Duodenal mucosa (tissue), 2 donors: ENCODE results near the gene GAPVD1.
"Not testable (repeated sequence)": the region's sequence is repeated elsewhere in the genome, so short reads cannot be mapped to it uniquely, and the experiment has no call there.

Experiments used
- H3K27ac ChIP-seq: one replicate; pipeline ENCODE4 v1.7.0; 2013; ENCODE audit warnings: low read depth, low read length
- H3K27me3 ChIP-seq, 2 donors: one replicate each; pipeline ENCODE4 v1.7.0; 2013; ENCODE audit warnings: low read length in 2 of 2, control low read depth in 1 of 2; ENCODE audit not compliant: insufficient read depth in 2 of 2, control insufficient read depth in 1 of 2
- H3K36me3 ChIP-seq, 2 donors: one replicate each; pipeline ENCODE4 v1.7.0; 2013; ENCODE audit warnings: low read length in 2 of 2, control low read depth in 1 of 2; ENCODE audit not compliant: insufficient read depth in 2 of 2, control insufficient read depth in 1 of 2
- H3K4me1 ChIP-seq, 2 donors: one replicate each; pipeline ENCODE4 v1.7.0; 2013; ENCODE audit warnings: low read length in 2 of 2, control low read depth in 1 of 2; ENCODE audit not compliant: insufficient read depth in 2 of 2, control insufficient read depth in 1 of 2
- H3K4me3 ChIP-seq, 2 donors: one replicate each; pipeline ENCODE4 v1.7.0; 2013; ENCODE audit warnings: low read length in 2 of 2, low read depth in 1 of 2
- H3K9ac ChIP-seq, 2 donors: one replicate each; pipeline ENCODE4 v1.7.0; 2013; ENCODE audit warnings: low read length in 2 of 2, low read depth in 1 of 2
- H3K9me3 ChIP-seq, 2 donors: one replicate each; pipeline ENCODE4 v1.7.0; 2013; ENCODE audit warnings: low read length in 2 of 2, control low read depth in 1 of 2; ENCODE audit not compliant: control insufficient read depth in 1 of 2

Gene GAPVD1

DNA sequence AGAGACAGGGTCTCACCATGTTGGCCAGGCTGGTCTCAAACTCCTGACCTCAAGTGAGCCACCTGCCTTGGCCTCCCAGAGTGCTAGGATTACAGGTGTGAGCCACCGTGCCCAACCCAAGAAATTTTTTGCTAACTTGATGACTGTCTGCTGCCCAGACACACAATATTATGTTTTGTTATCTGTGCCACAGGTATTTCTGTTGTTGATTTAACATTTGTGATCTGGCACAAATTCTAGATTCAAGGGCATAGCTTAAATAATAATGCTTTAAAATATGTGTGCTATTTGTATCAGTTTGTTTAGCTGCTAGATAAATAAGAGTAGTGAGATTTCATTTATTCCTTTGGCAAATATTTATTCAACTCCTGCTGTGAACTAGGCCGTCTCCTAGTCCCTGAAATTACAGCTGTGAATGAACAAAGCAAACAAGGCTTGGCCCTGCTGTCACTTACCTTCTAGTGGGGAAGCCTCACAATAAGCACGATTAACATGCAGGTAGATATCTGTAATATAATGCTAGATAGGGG lies 35.3 kb downstream of the GAPVD1 start:
- Histone ChIP-seq H3K27me3 (no peaks in the 10 kb centered on the region), H3K9ac (no peak overlapping the region), H3K36me3 (peaks cover 0 to 12% of the 10 kb centered on the region in 2 donors), H3K9me3 (no peaks in the 10 kb centered on the region), H3K4me3 (no peak overlapping the region), H3K27ac (no peak overlapping the region), H3K4me1 (no peaks in the 10 kb centered on the region)

DNA sequence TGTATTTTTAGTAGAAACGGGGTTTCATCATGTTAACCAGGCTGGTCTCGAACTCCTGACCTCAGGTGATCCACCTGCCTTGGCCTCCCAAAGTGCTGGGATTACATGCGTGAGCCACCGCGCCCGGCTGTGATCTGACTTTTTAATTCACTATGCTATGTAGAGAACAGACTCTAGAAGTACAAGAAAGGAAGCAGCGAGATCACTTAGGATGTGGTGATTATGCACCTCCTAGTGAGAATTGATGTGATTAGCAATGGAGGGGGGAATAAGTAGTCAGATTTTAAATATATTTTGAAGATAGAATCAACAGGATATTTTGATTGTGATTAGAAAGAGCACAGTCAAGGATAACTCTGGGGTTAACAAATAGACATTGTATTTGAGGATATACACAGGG lies 36.3 kb downstream of the GAPVD1 start:
- no peak overlapping the region for H3K4me3 ChIP-seq
- no peaks in the 10 kb centered on the region for H3K9me3 ChIP-seq
- no peak overlapping the region for H3K27ac ChIP-seq
- H3K27me3 ChIP-seq: no peaks in the 10 kb centered on the region
- peaks cover 9 to 21% of the 10 kb centered on the region in 2 donors for H3K36me3 ChIP-seq
- H3K4me1 ChIP-seq: no peaks in the 10 kb centered on the region
- no peak overlapping the region for H3K9ac ChIP-seq

DNA sequence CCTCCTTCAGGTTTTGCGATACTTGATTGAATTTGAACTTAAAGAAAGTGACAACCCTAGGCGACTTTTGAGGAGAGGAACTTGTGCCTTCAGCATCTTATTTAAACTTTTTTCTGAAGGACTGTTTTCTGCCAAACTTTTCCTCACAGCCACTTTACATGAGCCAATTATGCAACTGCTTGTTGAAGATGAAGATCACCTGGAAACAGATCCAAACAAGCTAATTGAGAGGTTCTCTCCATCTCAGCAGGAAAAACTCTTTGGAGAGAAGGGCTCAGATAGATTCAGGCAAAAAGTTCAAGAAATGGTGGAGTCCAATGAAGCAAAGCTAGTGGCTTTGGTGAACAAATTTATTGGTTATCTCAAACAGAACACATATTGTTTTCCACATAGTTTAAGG lies 40.6 kb downstream of the GAPVD1 start:
- no peak overlapping the region for H3K27ac ChIP-seq
- H3K4me3 ChIP-seq: no peak overlapping the region
- no peaks in the 10 kb centered on the region for H3K27me3 ChIP-seq
- H3K9me3 ChIP-seq: no peaks in the 10 kb centered on the region
- H3K9ac ChIP-seq: no peak overlapping the region
- H3K4me1 ChIP-seq: no peaks in the 10 kb centered on the region
- peaks cover 15 to 36% of the 10 kb centered on the region in 2 donors for H3K36me3 ChIP-seq

DNA sequence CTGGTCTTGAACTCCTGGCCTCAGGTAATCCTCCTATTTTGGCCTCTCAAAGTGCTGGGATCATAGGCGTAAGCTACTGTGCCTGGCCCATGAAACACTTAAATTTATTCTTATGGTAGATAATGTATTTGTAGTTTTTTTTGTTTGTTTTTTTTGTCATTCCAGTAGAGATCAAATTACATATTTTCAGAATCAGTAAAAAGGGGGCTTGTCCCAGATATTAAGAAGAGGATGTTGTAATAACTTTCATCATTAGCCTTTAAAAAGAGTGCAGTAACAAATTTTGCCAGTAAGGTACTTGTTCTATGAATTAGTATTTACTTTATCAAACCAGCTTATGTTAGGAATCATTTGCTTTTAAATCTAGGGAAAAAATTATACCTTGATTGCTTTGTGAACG lies 42.6 kb downstream of the GAPVD1 start:
- Histone ChIP-seq H3K27me3 (no peaks in the 10 kb centered on the region), H3K9ac (no peak overlapping the region), H3K9me3 (no peaks in the 10 kb centered on the region), H3K4me1 (no peaks in the 10 kb centered on the region), H3K4me3 (no peak overlapping the region), H3K27ac (no peak overlapping the region), H3K36me3 (peaks cover 24 to 46% of the 10 kb centered on the region in 2 donors)

DNA sequence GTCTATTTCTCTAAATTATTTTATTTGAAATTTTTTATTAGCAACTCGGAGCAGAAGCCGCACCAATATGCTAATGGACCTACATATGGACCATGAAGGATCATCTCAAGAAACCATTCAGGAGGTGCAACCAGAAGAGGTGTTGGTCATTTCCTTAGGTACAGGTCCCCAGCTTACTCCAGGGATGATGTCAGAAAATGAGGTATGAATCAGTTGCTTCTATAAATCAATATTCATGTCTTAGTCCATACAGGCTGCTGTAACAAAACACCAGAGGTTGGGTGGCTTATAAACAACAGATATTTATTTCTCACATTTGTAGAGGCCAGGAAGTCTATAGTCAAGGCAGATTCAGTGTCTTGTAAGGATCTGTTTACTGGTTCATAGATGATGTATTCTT lies 50.8 kb downstream of the GAPVD1 start:
- peaks cover 18 to 54% of the 10 kb centered on the region in 2 donors for H3K36me3 ChIP-seq

DNA sequence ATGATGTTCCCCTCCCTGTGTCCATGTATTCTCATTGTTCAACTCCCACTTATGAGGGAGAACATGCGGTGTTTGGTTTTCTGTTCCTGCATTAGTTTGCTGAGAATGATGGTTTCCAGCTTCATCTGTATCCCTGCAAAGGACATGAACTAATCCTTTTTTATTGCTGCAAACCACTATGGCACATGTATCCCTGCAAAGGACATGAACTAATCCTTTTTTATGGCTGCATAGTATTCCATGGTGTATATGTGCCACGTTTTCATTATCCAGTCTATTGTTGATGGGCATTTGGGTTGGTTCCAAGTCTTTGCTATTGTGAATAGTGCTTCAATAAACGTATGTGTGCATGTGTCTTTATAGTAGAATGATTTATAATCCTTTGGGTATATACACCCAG lies 54.7 kb downstream of the GAPVD1 start:
- not testable (repeated sequence) for H3K4me1 ChIP-seq, H3K27ac ChIP-seq, H3K9ac ChIP-seq, H3K27me3 ChIP-seq, H3K4me3 ChIP-seq, H3K9me3 ChIP-seq
- peaks cover 11 to 47% of the 10 kb centered on the region in 2 donors for H3K36me3 ChIP-seq

More for the DNA sequence above, 50.8 kb downstream of the GAPVD1 start:
- H3K9ac ChIP-seq: no peak overlapping the region
- no peaks in the 10 kb centered on the region for H3K4me1 ChIP-seq
- no peak overlapping the region for H3K4me3 ChIP-seq
- H3K27me3 ChIP-seq: no peaks in the 10 kb centered on the region
- no peak overlapping the region for H3K27ac ChIP-seq
- no peaks in the 10 kb centered on the region for H3K9me3 ChIP-seq

DNA sequence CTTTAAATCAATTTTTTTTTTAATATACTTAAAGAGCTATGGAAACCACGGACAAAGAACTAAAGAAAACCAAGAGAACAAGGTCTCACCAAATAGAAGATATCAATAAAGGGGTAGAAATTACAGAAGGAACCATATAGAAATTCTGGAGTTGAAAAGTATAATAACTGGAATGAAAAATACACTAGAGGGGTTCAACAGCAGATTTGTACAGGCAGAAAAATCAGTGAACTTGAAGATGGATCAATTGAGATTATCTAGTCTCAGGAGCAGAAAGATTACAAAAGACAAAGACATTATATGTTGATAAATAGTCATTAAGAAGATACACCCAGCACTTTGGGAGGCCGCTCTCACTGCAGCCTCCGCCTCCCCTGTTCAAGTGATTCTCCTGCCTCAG lies 56.1 kb downstream of the GAPVD1 start:
- H3K36me3 ChIP-seq: peaks cover 11 to 47% of the 10 kb centered on the region in 2 donors

DNA sequence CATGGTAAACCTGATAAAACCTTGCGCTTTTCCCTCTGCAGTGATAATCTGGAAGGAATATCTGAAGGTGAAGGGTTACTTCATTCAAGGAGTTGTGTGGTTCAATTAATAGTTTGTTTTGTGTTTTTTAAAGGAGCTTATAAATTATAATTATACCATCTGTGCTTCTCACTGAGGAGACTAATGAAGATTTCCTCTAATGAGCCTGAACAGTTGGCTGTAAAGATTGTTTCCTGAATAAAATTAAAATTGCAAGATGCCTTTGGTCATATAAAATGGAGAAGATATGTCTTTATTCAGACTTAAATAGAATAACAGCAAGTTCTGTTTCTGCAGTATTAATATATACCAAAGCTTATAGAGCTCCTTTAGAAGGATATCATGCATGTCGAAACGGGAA lies 59.9 kb downstream of the GAPVD1 start:
- H3K27me3 ChIP-seq: no peaks in the 10 kb centered on the region
- H3K9ac ChIP-seq: no peak overlapping the region
- no peaks in the 10 kb centered on the region for H3K4me1 ChIP-seq
- H3K4me3 ChIP-seq: no peak overlapping the region
- H3K27ac ChIP-seq: no peak overlapping the region
- H3K9me3 ChIP-seq: no peaks in the 10 kb centered on the region
- H3K36me3 ChIP-seq: peaks cover 0 to 50% of the 10 kb centered on the region in 2 donors

More for the DNA sequence above, 56.1 kb downstream of the GAPVD1 start:
- no peak overlapping the region for H3K4me3 ChIP-seq
- no peak overlapping the region for H3K27ac ChIP-seq
- H3K9me3 ChIP-seq: no peaks in the 10 kb centered on the region
- H3K4me1 ChIP-seq: no peaks in the 10 kb centered on the region
- no peak overlapping the region for H3K9ac ChIP-seq
- no peaks in the 10 kb centered on the region for H3K27me3 ChIP-seq

DNA sequence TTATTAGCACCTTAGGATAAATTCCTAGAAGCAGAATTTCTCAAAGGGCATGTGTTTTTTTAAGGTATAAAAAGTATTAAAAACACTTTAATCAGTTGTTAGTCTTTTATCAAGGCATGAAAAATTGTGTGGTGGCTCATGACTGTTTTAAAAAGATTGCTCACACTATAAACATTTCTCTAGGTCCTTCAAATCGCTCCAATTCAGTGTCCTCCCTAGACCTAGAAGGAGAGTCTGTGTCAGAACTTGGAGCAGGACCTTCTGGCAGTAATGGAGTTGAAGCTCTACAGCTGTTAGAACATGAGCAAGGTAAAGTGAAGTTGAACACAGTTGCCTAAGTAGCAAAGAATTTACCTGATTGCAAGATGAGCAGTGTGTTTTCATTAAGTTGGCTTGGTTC lies 62.0 kb downstream of the GAPVD1 start:
- H3K4me1 ChIP-seq: no peaks in the 10 kb centered on the region
- H3K36me3 ChIP-seq: peaks cover 0 to 48% of the 10 kb centered on the region in 2 donors
- H3K4me3 ChIP-seq: no peak overlapping the region
- H3K27me3 ChIP-seq: no peaks in the 10 kb centered on the region
- no peak overlapping the region for H3K9ac ChIP-seq
- H3K27ac ChIP-seq: no peak overlapping the region
- no peaks in the 10 kb centered on the region for H3K9me3 ChIP-seq

DNA sequence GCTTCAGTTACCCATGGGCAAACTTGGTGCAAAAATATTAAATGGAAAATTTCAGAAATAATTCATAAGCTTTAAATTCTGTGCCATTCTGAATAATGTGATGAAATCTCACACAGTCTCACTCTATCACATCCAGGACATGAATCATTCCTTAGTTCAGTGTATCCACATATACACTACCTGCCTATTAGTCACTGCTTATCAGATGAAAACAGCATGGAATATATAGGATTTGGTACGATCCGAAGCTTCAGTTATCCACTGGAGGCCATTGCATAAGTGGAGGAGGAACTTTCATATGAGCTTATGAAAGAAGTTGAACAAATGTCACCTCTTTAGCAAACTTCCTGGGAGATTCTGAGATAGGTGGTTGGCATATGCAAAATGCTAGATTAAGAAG lies 64.2 kb downstream of the GAPVD1 start:
- Histone ChIP-seq H3K27me3 (no peaks in the 10 kb centered on the region), H3K36me3 (peaks cover 3 to 58% of the 10 kb centered on the region in 2 donors), H3K4me1 (no peaks in the 10 kb centered on the region), H3K4me3 (no peak overlapping the region), H3K9ac (no peak overlapping the region), H3K9me3 (no peaks in the 10 kb centered on the region), H3K27ac (no peak overlapping the region)

DNA sequence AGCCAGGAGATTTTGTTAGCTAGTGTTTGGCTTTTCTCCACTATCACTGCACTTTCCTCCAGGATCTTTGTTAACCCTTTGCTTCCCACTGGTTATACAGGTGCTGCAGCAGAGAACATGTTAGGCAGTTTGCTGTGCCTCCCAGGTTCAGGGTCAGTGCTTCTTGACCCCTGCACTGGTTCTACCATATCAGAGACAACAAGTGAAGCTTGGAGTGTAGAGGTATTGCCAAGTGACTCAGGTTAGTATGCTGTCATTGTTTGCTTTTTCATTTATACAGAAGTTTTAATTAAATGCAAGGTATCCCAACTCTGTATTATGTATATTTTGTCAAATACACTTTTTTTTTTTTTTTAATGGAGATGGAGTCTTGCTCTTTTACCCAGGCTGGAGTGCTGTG lies 68.4 kb downstream of the GAPVD1 start:
- Histone ChIP-seq H3K27me3 (no peaks in the 10 kb centered on the region), H3K4me3 (no peak overlapping the region), H3K27ac (no peak overlapping the region), H3K9me3 (no peaks in the 10 kb centered on the region), H3K36me3 (peaks cover 12 to 58% of the 10 kb centered on the region in 2 donors), H3K4me1 (no peaks in the 10 kb centered on the region), H3K9ac (no peak overlapping the region)
